Osteocyte (in vitro differentiated cells): ENCODE measurements around the gene PLEKHG4. TPM values are rescaled to one million over a fixed set of nuclear protein-coding genes. Genes with fewer than 3 reads are reported as not detected.

Experiments
- DNase-seq: peaks from one replicate; pipeline ENCODE4 v3.0.0; 2021; ENCODE audit warnings: mixed read lengths; ENCODE audit not compliant: unreplicated experiment; ENCODE audit errors: extremely low spot score
- H3K27ac Mint-ChIP-seq: one replicate; pipeline ENCODE4 v1.8.0; 2021; ENCODE audit warnings: mild to moderate bottlenecking, mixed read lengths; ENCODE audit not compliant: unreplicated experiment
- H3K27me3 Mint-ChIP-seq: one replicate; pipeline ENCODE4 v1.8.0; 2021; ENCODE audit warnings: mixed read lengths; ENCODE audit not compliant: unreplicated experiment
- H3K36me3 Mint-ChIP-seq: one replicate; pipeline ENCODE4 v1.8.0; 2021; ENCODE audit warnings: mixed read lengths; ENCODE audit not compliant: unreplicated experiment
- H3K4me1 Mint-ChIP-seq: one replicate; pipeline ENCODE4 v1.8.0; 2021; ENCODE audit warnings: mixed read lengths; ENCODE audit not compliant: unreplicated experiment
- H3K4me3 Mint-ChIP-seq: one replicate; pipeline ENCODE4 v1.8.0; 2021; ENCODE audit warnings: mild to moderate bottlenecking, moderate library complexity, mixed read lengths; ENCODE audit not compliant: unreplicated experiment
- H3K9me3 Mint-ChIP-seq: one replicate; pipeline ENCODE4 v1.8.0; 2021; ENCODE audit warnings: mixed read lengths; ENCODE audit not compliant: unreplicated experiment
- total RNA-seq: library from RNA; stranded (reverse); gene quantifications from 2 replicates; pipeline ENCODE4 v1.2.1, GENCODE V29; 2021
- TF ChIP-seq, protein P1 (sequence below): fragments of 200-600 bp; sonication (generic); IDR thresholded peaks from 2 replicates; pipeline ENCODE4 v1.5.0; 2021; ENCODE audit warnings: antibody characterized with exemption, mild to moderate bottlenecking, moderate library complexity

Gene PLEKHG4
- total RNA-seq, 1 donor from 2014 or later = 11.4 TPM

DNA sequence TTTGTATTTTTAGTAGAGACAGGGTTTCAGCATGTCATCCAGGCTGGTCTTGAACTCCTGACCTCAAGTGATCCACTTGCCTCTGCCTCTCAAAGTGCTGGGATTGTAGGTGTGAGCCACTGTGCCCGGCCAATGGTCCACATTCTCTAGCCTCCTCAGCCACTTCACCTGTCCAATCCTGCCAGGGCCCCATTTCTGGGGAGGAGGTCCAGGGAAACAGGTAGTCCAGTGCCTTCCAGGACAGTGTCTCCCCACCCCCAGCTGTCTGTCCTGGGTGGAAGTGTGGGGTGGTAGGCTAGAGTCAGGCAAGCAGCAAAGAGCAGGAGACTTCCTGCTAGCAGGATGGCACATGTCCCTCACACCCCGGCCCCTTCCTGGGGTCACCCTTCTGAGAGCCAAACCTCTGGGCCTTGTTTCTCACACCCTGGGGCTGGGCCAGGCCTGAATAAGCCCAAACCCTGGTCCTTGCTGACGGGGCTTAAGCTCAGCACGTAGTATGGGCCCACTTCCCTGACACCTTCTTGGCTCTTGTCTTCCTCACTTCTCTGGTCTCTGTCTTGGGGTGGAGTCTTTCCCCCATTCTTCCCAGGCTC lies 37.1 kb upstream of the PLEKHG4 start:
- no peaks in the 10 kb centered on the region for H3K9me3 Mint-ChIP-seq
- no peak overlapping the region for H3K4me3 Mint-ChIP-seq
- TF ChIP-seq, protein P1, sequence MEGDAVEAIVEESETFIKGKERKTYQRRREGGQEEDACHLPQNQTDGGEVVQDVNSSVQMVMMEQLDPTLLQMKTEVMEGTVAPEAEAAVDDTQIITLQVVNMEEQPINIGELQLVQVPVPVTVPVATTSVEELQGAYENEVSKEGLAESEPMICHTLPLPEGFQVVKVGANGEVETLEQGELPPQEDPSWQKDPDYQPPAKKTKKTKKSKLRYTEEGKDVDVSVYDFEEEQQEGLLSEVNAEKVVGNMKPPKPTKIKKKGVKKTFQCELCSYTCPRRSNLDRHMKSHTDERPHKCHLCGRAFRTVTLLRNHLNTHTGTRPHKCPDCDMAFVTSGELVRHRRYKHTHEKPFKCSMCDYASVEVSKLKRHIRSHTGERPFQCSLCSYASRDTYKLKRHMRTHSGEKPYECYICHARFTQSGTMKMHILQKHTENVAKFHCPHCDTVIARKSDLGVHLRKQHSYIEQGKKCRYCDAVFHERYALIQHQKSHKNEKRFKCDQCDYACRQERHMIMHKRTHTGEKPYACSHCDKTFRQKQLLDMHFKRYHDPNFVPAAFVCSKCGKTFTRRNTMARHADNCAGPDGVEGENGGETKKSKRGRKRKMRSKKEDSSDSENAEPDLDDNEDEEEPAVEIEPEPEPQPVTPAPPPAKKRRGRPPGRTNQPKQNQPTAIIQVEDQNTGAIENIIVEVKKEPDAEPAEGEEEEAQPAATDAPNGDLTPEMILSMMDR = no peak
- H3K27me3 Mint-ChIP-seq = no peaks in the 10 kb centered on the region
- no peak for DNase-seq
- peak overlapping the region; percentile 95 for H3K27ac Mint-ChIP-seq
- H3K4me1 Mint-ChIP-seq = peaks cover 54% of the 10 kb centered on the region
- H3K36me3 Mint-ChIP-seq = peaks cover 14% of the 10 kb centered on the region

- peak overlapping the region; percentile 95 for H3K27ac Mint-ChIP-seq
- H3K27me3 Mint-ChIP-seq = no peaks in the 10 kb centered on the region
- H3K4me3 Mint-ChIP-seq = no peak overlapping the region
- H3K9me3 Mint-ChIP-seq = no peaks in the 10 kb centered on the region
- no peak for DNase-seq
- H3K36me3 Mint-ChIP-seq = peaks cover 5% of the 10 kb centered on the region
- peaks cover 63% of the 10 kb centered on the region for H3K4me1 Mint-ChIP-seq
- TF ChIP-seq, protein P1 = no peak
These were observed 35.9 kb upstream of the PLEKHG4 start for GRCh38 chr16:67243481-67243880.

DNA sequence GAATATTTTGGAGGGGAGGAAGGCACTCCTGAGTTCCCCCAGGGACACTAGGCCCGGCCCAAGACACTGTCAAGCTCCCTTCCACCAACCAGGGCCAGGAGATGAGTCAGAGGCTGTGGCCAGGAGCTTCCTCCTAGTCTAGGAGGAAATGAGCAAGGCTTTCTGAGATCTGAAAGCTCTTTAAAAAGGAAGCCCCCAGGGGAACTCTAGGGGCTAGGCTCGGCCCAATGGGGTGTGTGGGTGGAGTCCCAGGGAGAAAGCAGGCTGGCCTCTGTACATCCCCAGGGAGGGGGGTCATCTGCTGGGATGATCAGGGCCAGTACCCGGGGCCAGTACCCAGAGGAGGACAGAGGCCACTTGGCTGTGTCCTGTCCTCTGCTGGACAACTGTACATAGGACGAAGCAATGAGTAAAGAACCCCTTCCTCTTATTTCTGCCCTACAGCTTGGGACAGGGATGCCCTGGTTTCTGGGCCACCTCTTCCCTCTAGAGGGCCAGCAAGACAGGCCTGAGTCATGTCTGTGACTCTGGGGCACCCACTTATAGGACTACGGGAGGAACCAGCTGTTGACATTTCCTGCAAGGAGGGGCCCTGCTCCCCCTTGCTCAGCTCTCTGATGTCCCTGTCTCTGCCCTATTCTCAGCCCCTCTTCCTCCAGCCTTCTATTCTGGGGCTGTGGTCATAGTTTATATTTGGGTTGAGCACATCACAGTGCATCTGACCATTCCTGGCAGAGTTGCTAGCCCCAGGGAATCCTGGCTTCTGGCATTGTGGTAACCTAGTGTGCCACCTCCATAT lies 34.7 kb upstream of the PLEKHG4 start:
- H3K4me3 Mint-ChIP-seq = peak overlapping the region; percentile 85
- TF ChIP-seq, protein P1 = no peak
- H3K27me3 Mint-ChIP-seq = no peaks in the 10 kb centered on the region
- no peak for DNase-seq
- peaks cover 68% of the 10 kb centered on the region for H3K4me1 Mint-ChIP-seq
- no peaks in the 10 kb centered on the region for H3K36me3 Mint-ChIP-seq
- peak overlapping the region; percentile 95 for H3K27ac Mint-ChIP-seq
- no peaks in the 10 kb centered on the region for H3K9me3 Mint-ChIP-seq

DNA sequence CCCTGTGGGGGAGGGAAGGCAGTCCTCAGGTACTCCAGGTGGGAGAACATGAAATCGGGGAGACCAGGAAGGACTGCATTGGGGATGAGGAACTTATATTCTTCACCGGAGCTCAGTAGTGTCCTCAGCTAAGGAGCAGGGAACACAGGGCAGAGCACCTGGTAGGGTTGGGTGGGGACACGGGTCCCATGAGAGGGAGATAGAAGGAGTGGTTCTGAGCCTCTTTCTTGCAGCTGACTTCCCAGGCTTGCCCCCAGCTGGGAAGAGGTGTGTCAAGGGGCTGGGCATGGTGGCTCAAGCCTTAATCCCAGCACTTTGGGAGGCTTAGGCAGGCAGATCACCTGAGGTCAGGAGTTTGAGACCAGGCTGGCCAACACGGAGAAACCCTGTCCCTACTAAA lies 34.1 kb upstream of the PLEKHG4 start:
- Mint-ChIP-seq H3K4me3 (peak overlapping the region; percentile 85), H3K9me3 (no peaks in the 10 kb centered on the region), H3K27me3 (no peaks in the 10 kb centered on the region), H3K4me1 (peaks cover 69% of the 10 kb centered on the region), H3K36me3 (no peaks in the 10 kb centered on the region), H3K27ac (peak overlapping the region; percentile 95)
- DNase-seq = no peak
- TF ChIP-seq, protein P1 = no peak

DNA sequence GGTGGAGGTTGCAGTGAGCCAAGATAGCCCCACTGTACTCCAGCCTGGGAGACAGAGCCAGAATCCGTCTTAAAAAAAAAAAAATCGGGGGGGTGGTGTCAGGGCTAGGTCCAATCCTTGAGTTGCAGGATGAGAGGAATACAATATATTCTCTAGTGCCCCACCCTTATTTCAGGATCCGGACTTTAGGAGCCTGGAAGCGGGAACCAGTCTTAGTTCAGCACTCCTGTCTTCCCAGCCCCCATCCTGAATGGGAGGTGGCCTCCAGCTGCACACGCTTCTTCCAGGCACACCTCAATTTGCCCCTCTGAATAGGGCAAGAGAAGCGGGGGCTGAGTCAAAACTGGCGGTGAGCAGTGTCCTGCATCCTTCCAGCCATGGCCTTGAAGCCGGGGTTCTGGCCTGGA lies 33.7 kb upstream of the PLEKHG4 start:
- no peak for DNase-seq
- H3K36me3 Mint-ChIP-seq = no peaks in the 10 kb centered on the region
- H3K4me3 Mint-ChIP-seq = peak overlapping the region; percentile 85
- H3K27ac Mint-ChIP-seq = peak overlapping the region; percentile 95
- peaks cover 65% of the 10 kb centered on the region for H3K4me1 Mint-ChIP-seq
- H3K9me3 Mint-ChIP-seq = no peaks in the 10 kb centered on the region
- TF ChIP-seq, protein P1 = no peak
- no peaks in the 10 kb centered on the region for H3K27me3 Mint-ChIP-seq
